ENCODE data around the gene CPSF7. TPM values are rescaled to one million over a fixed set of nuclear protein-coding genes. Genes with fewer than 3 reads are reported as not detected.

CPSF7 gene
- total and polyA plus RNA-seq, 2 experiments from 2014 or later, result 27.1 to 42.3 TPM

- Histone ChIP-seq H3K27ac (no peak overlapping the region), H3K9me3 (ENCODE audit: low read depth) (no peaks in the 10 kb centered on the region), H3K27me3 (replicated peaks; ENCODE audit: insufficient read depth) (no peaks in the 10 kb centered on the region), H3F3A (ENCODE audit: insufficient read depth) (no peaks in the 10 kb centered on the region), H3K9me2 (ENCODE audit: insufficient read depth) (no peaks in the 10 kb centered on the region), H3K36me3 (ENCODE audit: low read depth) (no peaks in the 10 kb centered on the region), H2AFZ (no peak overlapping the region), H3K4me3 (no peak overlapping the region), H4K20me1 (ENCODE audit: insufficient read depth) (no peaks in the 10 kb centered on the region), H3K4me2 (ENCODE audit: unreplicated experiment) (no peak overlapping the region), H3K9ac (no peak overlapping the region), H3K79me2 (ENCODE audit: insufficient read depth) (no peaks in the 10 kb centered on the region), H3K4me1 (ENCODE audit: insufficient read depth) (no peaks in the 10 kb centered on the region)
- WGBS, 2 experiments (ENCODE audit: low coverage in 1 of 2, low lambda C conversion rate in 2 of 2, missing lambda C conversion rate in 2 of 2), result 74% methylated on average over 7 of the region's 7 CpGs
- no peak for DNase-seq
- in situ Hi-C loops (cut with MboI), result no loop called here
- TF ChIP-seq EZH2 (IDR thresholded peaks at IDR 0.05; ENCODE audit: insufficient read depth, poor library complexity, severe bottlenecking) (no peak), EZH2phosphoT487 (IDR thresholded peaks at IDR 0.05; ENCODE audit: insufficient read depth, low read depth) (no peak)
These were observed 24.7 kb upstream of the CPSF7 start for GRCh38 chr11:61454520-61454919.

GRCh38 chr11:61453695-61454094 lies 23.9 kb upstream of the CPSF7 start:
- no peaks in the 10 kb centered on the region for H3K9me2 ChIP-seq (ENCODE audit: insufficient read depth)
- no peak overlapping the region for H3K4me2 ChIP-seq (ENCODE audit: unreplicated experiment)
- H3K79me2 ChIP-seq (ENCODE audit: insufficient read depth), result no peaks in the 10 kb centered on the region
- no peak overlapping the region for H2AFZ ChIP-seq
- DNase-seq, result no peak
- no peaks in the 10 kb centered on the region for H4K20me1 ChIP-seq (ENCODE audit: insufficient read depth)
- H3K27ac ChIP-seq, result no peak overlapping the region
- no peaks in the 10 kb centered on the region for H3K4me1 ChIP-seq (ENCODE audit: insufficient read depth)
- H3K36me3 ChIP-seq (ENCODE audit: low read depth), result no peaks in the 10 kb centered on the region
- no peak overlapping the region for H3K9ac ChIP-seq
- no peaks in the 10 kb centered on the region for H3F3A ChIP-seq (ENCODE audit: insufficient read depth)
- H3K27me3 ChIP-seq (replicated peaks; ENCODE audit: insufficient read depth), result no peaks in the 10 kb centered on the region
- no peaks in the 10 kb centered on the region for H3K9me3 ChIP-seq (ENCODE audit: low read depth)
- no peak overlapping the region for H3K4me3 ChIP-seq
- WGBS, 2 experiments (ENCODE audit: low coverage in 1 of 2, low lambda C conversion rate in 2 of 2, missing lambda C conversion rate in 2 of 2), result 42 to 44% methylated on average over 3 of the region's 3 CpGs
- in situ Hi-C loops (cut with MboI), result no loop called here
- TF ChIP-seq EZH2 (IDR thresholded peaks at IDR 0.05; ENCODE audit: insufficient read depth, poor library complexity, severe bottlenecking) (no peak), EZH2phosphoT487 (IDR thresholded peaks at IDR 0.05; ENCODE audit: insufficient read depth, low read depth) (no peak)

GRCh38 chr11:61452825-61453224 lies 23.1 kb upstream of the CPSF7 start:
- Histone ChIP-seq H2AFZ (no peak overlapping the region), H3K27ac (no peak overlapping the region), H3K27me3 (replicated peaks; ENCODE audit: insufficient read depth) (no peaks in the 10 kb centered on the region), H3F3A (ENCODE audit: insufficient read depth) (no peaks in the 10 kb centered on the region), H3K9ac (no peak overlapping the region), H3K79me2 (ENCODE audit: insufficient read depth) (no peaks in the 10 kb centered on the region), H3K4me3 (no peak overlapping the region), H3K36me3 (ENCODE audit: low read depth) (0 out of 2 replicates have a peak, but pooled peaks cover 5% of the 10 kb centered on the region), H3K4me1 (ENCODE audit: insufficient read depth) (no peaks in the 10 kb centered on the region), H3K4me2 (ENCODE audit: unreplicated experiment) (no peak overlapping the region), H3K9me2 (ENCODE audit: insufficient read depth) (no peaks in the 10 kb centered on the region), H4K20me1 (ENCODE audit: insufficient read depth) (no peaks in the 10 kb centered on the region), H3K9me3 (ENCODE audit: low read depth) (no peaks in the 10 kb centered on the region)
- WGBS, 2 experiments (ENCODE audit: low coverage in 1 of 2, low lambda C conversion rate in 2 of 2, missing lambda C conversion rate in 2 of 2), result 81 to 86% methylated on average over 2 of the region's 2 CpGs
- TF ChIP-seq EZH2phosphoT487 (IDR thresholded peaks at IDR 0.05; ENCODE audit: insufficient read depth, low read depth), result no peak
- TF ChIP-seq EZH2 (IDR thresholded peaks at IDR 0.05; ENCODE audit: insufficient read depth, poor library complexity, severe bottlenecking), result no peak
- DNase-seq, result no peak
- in situ Hi-C loops (cut with MboI), result no loop called here

DNA sequence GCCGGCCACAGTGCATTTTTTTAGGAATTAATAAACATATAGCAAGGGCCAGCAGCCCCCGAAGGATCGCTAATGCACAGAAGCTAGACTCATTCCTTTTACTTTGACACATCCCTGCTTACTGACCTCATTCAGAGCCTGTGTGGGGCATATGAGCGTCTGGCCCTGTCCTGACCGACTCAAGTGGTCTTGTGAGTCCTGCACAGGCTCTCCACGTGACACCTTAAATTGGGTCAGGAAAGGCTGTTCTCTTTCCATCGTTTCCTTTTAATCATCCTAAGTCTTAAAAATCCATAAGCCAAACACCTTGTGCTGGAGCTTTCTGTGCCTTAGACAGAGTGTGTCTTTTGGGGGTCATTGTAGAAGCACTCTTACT lies 18.8 kb upstream of the CPSF7 start:
- Histone ChIP-seq H3K9me3 (ENCODE audit: low read depth) (no peaks in the 10 kb centered on the region), H3K4me1 (ENCODE audit: insufficient read depth) (peaks cover 18% of the 10 kb centered on the region), H3K27ac (no peak overlapping the region), H3F3A (ENCODE audit: insufficient read depth) (peaks cover 28% of the 10 kb centered on the region), H4K20me1 (ENCODE audit: insufficient read depth) (no peaks in the 10 kb centered on the region), H3K27me3 (replicated peaks; ENCODE audit: insufficient read depth) (no peaks in the 10 kb centered on the region), H3K9me2 (ENCODE audit: insufficient read depth) (no peaks in the 10 kb centered on the region), H3K9ac (no peak overlapping the region), H3K79me2 (ENCODE audit: insufficient read depth) (peaks cover 28% of the 10 kb centered on the region), H3K36me3 (ENCODE audit: low read depth) (peaks cover 14% of the 10 kb centered on the region; the same call in 1 of the 2 replicates), H3K4me3 (no peak overlapping the region), H2AFZ (no peak overlapping the region), H3K4me2 (ENCODE audit: unreplicated experiment) (no peak overlapping the region)
- no peak for DNase-seq
- in situ Hi-C loops (cut with MboI), result no loop called here
- WGBS, 2 experiments (ENCODE audit: low coverage in 1 of 2, low lambda C conversion rate in 2 of 2, missing lambda C conversion rate in 2 of 2), result 59 to 64% methylated on average over 7 of the region's 7 CpGs
- TF ChIP-seq EZH2 (IDR thresholded peaks at IDR 0.05; ENCODE audit: insufficient read depth, poor library complexity, severe bottlenecking) (no peak), EZH2phosphoT487 (IDR thresholded peaks at IDR 0.05; ENCODE audit: insufficient read depth, low read depth) (no peak)
